B cell (primary cell): ENCODE results near the gene THEMIS.

Experiments used
- EZH2 ChIP-seq: IDR thresholded peaks from 2 replicates; pipeline ENCODE4 v1.6.1; 2012; ENCODE audit warnings: borderline replicate concordance, low read depth, mild to moderate bottlenecking, moderate library complexity, low read length; ENCODE audit not compliant: insufficient read depth, poor library complexity, severe bottlenecking
- TF ChIP-seq, protein P1 (sequence below): fragments of 200-600 bp; IDR thresholded peaks from one replicate; pipeline ENCODE4 v1.8.0; 2022; ENCODE audit warnings: antibody characterized with exemption, mild to moderate bottlenecking

DNA sequence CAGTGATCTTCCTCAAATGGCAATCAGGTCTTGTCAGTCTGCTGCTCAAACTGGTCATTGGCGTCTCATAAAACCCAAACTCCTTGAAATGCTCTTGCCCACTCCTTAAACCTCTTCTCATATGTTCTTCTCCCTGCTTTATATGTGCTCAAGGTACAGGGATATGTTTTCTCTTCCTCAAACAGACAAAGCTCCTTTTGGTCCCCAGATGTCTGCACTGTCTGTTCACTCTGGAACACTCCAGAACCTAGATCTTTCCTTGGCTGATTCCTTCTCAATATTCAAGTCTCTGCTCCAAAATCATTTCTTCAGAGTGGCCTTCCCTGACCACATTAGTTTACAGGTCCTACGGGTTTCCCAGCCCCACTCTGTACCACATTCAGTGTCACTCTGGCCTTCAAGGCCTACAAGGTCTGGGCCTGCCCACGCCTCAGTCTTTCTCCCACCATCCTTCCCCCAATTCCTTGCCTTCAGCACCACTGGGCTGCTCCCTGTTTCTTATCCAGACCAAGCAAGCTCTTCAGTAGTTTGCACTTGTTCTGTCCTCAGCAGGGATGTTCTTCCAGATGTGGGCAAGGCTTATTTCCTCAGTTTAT lies 9.0 kb downstream of the THEMIS start:
- TF ChIP-seq, protein P1, sequence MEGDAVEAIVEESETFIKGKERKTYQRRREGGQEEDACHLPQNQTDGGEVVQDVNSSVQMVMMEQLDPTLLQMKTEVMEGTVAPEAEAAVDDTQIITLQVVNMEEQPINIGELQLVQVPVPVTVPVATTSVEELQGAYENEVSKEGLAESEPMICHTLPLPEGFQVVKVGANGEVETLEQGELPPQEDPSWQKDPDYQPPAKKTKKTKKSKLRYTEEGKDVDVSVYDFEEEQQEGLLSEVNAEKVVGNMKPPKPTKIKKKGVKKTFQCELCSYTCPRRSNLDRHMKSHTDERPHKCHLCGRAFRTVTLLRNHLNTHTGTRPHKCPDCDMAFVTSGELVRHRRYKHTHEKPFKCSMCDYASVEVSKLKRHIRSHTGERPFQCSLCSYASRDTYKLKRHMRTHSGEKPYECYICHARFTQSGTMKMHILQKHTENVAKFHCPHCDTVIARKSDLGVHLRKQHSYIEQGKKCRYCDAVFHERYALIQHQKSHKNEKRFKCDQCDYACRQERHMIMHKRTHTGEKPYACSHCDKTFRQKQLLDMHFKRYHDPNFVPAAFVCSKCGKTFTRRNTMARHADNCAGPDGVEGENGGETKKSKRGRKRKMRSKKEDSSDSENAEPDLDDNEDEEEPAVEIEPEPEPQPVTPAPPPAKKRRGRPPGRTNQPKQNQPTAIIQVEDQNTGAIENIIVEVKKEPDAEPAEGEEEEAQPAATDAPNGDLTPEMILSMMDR, result no peak
- no peak for TF ChIP-seq EZH2
